D341Med (cell line): ENCODE measurements around the gene PALM2AKAP2.

Source experiments
- DNase-seq: peaks from one replicate; pipeline ENCODE4 v3.0.0; 2012; ENCODE audit warnings: low spot score

The PALM2AKAP2 gene

DNA sequence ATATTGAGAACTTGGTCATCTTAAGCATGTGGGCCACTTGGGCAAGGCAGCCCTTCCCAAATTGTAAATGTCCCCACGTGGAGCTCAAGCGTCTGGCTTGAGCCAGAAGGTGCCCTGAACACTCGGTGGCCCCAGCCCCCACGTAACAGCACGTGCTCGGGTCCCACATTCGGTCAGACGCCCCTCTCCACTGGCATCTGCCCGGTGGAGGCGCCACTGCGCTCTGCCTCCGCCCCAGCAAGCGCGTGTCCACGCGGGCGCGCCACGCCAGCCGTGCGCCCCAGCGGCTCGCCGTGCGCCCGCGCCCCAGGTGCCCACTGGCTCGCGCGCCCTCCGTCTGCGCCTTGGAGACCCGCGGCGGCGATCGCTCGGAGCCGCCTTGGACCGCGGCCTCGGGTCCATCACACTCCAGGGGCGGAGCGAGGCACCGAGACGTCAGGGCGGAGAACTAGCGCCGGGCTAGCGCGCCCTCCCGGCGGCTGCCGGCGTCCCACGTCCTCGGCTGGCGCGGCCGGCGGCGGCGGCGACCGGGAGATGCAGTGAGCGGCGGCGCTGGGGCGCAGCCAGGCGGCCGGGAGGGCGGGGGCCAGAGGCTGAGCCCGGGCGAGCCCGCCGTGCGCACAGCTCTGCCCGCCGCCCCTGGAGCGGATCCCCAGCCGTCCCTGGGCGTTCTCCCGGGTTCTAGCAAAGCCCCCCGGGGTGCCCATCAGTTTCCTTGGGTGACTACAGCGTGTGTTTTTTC is at the start of gene PALM2AKAP2:
Gene PALM2AKAP2, plus strand, starts transcription at position 488 of the 742 bp plus-strand sequence. CDS start 291 bp downstream, outside the sequence.
- peak; percentile 77 for DNase-seq

DNA sequence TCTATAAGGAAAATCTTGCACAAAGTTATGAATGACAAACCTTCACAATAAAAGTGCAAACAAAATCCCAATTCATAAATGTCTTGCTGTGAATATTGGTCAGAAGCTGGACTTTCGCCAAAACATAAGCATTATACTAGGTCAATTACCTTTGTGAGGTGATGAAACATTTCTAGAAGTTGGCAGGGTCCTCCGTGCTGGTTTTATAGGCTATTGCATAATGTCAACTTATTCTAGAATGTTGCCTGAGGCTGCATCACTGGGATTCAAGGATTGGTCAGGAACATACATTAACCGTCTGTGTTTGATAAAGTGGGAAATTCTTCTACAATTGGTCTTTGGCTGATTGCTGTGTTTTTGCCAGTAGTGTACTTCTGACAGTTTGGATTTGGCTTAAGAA is 49.8 kb upstream of the PALM2AKAP2 start:
- no peak for DNase-seq

DNA sequence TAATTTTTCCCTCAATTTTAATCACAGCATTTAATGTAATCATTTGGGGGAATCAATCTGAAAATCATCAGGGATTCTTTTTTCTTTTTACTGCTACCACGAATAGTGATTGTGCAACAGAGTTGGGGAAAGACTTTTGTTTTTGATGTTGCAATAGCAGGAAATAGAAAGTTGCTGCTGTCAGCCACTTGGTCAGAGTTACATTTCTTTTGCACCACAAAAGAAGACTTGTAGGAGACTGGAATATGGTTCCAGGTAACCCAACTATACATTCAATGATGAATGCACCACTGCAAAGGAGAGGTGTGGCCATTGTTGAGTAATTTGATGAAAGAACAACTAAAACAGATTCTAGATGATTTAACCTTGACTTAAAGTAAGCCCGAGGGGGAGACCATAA is 46.3 kb upstream of the PALM2AKAP2 start:
- DNase-seq = no peak

DNA sequence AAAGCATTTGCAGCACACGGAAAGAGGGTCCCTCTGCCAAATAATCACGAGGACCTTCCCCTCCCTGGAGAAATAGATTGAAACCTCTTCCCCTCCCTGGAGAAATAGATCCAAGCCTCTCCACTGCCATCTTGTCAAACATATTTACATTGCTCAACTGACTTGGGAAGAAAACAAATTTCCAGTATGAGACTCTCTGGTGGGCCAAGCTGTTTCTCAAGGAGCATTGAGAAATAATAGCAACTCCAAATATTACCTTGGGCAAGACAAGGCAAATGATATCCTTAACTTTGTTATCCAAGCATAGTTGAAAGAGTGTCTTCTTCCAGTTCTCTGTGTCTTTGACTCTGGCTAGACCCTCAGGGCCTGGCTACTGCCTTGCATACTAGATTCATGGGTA is 45.2 kb upstream of the PALM2AKAP2 start:
- DNase-seq = no peak

DNA sequence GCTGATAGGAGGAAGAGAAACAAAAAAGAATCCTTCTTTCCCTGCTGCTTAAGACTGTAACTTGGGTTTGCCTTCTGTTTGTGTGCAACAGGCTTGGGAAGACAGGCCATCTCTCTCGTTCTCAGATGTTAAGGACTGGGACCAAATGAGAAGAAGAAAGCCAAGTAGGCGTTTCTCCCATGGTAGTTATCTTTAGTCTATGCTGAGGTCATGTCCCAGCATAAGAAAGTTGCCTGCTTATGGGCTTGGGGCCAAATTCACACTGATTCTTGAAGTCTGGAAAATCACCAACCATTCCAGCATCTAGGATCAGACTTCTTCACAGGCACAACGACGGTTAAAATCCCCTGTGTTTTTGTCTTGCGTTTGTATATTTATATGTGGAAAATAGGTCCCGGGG is 44.2 kb upstream of the PALM2AKAP2 start:
- DNase-seq = no peak

DNA sequence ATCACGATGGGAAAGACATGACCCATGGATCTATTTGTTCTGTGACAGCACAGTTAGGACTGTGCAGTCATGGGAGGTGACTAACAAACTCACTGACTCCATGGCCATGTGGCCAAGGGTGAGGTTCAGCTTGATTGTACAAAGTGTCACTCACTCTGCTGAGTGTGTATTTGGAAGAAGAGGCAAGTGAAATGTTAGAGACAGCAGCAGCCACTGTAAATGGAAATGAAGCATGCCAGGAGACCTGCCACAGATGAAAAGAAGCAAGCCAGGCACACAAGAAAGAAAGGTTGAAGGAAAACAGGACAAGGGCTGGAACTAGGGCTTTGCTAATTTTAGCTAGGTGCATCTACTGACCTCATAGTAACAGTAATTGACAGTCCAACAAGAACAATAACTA is 42.7 kb upstream of the PALM2AKAP2 start:
- no peak for DNase-seq

DNA sequence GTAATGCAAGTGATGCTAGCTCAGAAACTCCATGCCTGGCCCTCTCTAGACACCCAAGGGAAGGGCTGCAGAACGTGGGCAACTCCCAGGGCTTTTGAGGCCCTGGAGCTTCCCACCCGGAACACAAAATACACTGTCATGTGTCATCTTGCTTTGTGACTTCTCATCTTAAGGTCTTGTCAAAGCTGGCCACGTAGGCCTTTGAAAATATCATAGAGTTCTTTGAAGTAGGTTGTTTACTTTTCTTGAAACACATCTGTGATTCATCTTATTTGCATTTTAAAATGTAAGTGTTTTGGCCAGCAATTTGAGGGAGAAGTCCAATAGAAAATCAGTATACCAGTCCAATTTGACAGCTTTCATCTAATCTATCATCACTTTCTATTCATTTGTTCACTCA is 40.2 kb upstream of the PALM2AKAP2 start:
- no peak for DNase-seq

DNA sequence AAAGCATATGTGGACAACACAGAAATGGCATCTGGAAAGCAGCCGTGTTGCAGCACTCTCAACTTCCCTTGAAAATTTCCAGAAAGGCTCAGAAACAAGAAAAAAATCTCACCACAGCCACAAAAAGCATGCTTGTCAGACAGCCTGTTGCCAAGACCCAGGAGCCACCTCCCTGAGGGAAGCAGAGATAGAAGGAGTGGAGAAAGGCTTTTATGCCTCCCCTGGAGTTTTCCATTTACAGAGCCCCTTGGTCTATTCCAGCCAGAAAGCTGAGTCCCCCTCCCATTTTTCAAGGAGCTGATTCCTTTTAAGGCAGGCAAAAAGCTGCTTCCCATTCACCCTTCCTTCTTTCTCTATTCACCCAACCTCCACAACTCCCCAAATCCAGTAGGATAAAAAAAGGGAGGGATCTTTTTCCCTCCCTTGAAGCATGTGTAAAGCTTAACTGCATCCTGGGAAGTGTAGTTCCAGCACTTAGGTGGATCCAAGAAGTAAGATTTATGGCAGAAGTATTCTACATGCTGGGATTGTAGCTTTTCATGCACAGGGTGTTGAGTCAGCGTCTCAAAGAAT is 37.1 kb upstream of the PALM2AKAP2 start:
- no peak for DNase-seq

DNA sequence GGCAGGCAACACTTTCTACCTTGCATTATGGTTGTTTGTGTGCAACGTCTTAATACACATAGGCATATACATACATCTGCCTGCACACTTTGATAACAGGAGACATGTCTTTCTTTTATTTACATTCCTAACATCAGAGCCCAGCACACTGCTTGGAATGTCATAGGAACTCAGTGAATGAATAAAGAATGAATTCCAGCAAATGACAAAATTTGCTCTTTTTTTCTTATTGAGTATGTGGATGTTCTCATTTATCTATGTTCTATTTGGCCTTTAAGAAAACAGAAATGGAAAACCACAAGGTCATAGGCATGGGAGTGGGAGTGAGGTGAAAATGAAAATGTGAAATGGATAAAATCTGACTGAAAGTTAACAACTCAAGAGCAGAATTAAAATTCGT is 36.3 kb upstream of the PALM2AKAP2 start:
- no peak for DNase-seq

DNA sequence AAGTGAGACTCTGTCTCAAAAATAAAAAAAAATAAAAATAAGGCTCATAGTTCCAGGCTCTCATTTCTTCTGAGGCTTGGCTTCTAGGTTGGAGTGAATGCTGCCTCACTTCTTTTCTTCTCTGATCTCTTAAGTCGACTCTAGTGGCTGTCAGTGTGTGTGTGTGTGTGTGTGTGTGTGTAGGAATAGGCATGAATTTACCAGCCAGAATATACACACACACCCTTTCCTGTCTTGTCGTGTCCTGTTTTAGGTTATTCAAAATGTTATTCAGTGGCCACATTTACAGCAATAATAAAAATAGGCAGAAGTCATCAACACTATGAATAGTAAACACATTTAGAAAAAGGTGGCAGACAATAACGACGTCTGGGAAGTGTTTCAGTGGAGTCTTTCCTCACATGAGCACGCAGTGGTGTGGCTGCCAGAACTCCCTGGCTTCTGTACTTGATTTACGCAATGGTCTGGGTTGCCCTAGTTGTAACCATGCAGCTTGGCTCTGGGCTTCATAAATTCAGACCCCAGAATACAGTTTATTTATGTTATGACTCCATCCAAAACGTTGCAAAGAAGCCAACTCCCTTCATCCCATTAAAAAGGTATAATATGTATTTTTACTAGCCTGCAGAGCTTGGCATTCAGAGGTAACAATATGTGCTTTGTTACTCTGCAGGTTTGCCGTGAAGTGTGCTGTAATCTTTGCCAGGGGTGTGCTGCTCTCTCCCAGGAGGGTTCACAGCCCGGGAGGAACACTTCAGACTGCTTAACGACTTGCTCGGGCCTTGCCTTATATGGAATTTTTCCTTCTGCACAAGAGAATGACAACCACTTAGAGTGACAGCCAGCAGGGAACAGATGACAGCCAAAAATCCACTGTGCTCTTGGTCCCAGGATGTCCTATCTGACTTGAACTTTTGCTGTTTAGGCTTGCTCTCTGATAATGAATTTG is 34.4 kb upstream of the PALM2AKAP2 start:
- no peak for DNase-seq

DNA sequence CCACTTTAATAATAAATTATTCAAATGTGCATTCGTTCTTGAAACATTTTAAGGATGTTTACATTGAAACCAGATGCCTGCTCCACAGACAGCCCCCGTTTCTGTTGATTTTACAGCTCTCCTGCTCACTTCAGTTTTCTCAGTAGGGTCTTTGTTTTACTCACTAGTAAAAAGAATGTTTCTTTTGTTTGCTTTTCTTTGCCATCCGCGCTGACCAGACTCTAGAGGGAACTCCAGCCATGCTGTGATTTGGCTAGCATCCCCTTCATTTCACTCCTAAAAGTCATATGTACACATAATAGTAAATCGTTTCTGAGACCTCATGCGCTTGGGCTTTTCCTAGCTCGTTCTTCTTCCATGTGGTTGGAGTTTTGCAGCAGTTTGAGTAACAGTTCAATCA is 28.7 kb upstream of the PALM2AKAP2 start:
- no peak for DNase-seq

DNA sequence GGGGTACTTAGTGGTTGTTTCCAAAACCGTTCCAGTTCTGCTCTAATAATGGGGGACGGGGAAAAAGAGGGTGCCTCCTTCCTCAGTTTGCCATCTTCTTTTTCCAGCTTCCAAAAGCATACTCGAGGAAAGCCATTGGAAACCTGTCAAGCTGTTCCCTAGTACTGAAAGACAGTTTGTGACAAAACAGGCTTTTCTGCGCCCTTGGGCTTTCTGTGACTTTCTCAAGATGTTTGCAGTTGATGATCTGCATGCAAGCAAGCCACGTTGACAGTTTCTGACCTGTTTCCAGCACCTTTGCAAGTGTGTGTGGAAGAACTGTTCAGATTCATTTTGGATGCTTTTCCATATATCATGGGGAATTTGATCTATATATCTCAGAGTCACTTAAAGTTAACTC is 26.7 kb upstream of the PALM2AKAP2 start:
- no peak for DNase-seq

DNA sequence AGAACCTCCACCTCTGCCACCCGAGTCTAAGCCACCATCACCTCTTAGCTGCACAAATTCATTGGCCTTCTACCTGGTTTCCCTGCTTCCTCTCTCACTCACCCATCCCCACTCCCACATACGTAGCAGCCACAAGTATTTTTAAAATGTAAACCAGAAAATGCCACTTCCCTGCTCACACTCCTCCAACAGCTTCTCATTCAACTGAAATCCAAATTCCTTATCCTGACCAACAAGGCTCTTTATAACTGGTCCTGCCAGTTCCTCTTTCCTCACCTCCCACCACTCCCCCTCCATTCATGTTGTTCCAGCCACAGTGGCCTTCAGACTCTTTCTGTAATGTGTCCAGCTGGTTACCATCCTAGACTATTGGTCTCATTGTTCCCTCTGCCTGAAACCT is 25.0 kb upstream of the PALM2AKAP2 start:
- no peak for DNase-seq

DNA sequence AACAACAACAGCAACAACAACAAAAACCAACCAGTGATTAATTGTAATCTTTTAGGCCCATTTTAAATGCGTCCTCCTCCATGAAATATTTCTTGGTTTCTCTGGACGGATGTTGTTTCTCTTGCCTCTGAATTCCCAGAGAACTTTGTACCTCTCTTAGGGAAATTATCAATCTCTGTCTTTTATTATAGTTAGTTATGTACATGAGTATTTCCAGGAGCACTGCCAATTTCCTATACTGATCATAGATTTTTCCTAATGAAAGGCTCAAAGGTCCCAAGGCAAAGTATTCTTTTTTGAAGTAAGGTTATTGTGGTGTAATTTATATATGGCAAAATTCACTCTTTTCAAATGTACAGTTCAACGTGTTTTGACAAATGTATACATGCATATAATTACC is 20.4 kb upstream of the PALM2AKAP2 start:
- DNase-seq = no peak

DNA sequence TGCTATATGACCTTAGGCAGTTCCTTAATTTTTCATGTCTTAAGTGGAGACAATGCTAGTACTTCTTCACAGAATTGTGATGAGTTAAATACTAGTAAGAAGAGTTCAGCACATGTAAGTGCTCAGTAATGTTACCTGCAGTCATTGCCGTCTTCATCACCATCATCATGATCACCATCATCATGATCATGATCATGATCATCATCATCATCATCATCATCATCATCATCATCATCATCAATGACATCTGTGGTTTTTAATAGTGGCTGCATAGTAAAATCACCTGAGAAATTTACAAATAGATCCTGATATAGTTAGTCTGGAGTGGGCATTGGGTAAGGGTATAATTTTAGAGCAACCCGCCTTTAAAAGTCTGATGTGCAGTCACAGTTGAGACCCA is 14.7 kb upstream of the PALM2AKAP2 start:
- no peak for DNase-seq

DNA sequence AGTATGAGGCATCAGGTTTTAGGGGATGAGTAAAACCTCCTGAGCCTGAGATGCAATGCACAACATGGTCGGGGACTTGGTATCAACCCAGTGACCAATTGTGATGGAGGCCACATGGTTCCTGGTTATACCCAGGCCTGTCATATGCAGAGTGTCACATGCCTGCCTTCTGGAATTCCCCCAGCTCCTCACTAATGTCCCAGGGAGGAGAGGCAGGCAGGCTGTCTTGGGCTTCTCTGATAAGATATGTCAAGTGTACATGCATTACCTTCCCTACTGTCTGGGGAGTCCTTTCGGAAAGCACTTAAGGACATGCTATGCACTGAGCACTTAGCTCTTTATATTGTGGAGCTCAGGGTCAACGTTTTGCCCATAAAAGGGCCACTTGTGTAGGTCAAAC is 14.2 kb upstream of the PALM2AKAP2 start:
- no peak for DNase-seq

DNA sequence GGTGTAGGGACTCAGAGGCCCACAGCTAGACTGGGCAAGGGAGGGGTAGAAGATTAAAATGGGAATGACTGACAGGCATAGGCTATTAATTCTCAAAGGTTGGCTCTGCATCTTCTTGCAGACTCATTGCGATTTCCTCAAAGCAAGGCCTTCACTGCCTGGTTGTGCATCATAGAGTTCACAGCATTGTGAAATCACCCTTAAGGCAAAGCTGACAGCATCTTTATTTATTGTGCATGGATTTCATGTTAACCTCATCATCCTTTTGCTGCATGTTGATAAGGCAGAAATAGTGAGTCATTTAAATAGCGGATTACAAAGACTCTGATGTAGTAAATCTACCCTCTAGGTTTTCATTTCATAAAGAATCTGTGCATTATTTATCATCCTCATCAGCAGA is 13.6 kb upstream of the PALM2AKAP2 start:
- no peak for DNase-seq

DNA sequence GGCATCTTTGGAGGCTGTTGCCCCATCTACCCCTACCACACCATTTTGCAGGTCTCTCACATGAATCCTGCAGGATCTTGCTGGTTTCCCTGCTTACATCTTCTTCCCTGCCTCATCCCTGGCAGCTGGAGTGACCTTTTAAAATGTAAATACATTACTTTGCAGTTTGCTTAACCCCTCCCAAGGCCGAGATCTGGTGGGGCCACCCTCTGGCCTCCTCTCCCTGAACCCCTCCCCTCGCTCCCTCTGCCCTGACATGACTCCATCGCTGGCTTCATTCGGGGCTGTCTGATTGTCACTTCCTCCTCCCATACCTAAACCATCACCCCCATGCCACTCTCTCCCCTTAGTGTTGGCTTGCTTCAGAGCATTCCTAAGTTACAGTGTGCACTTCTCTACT is 12.6 kb upstream of the PALM2AKAP2 start:
- no peak for DNase-seq

DNA sequence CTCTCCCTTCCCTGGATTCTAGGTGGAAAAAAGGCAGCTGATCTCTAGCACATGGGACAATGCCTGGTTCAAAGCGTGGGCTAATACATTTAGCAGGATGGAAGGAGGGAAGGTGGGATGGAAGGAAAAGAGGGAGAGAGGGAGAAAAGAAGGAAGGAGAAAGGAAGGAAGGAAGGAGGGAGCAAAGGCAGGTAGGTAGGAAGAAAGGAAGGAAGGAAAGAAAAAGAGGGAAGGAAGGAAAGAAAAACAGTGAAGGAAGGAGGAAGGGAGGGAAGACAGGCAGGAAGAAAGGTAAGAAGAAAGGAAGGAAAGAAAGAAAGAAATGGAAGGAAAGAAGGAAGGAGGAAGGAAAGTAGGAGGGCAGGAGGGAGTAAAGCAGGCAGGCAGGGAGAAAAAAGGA is 12.2 kb upstream of the PALM2AKAP2 start:
- no peak for DNase-seq

DNA sequence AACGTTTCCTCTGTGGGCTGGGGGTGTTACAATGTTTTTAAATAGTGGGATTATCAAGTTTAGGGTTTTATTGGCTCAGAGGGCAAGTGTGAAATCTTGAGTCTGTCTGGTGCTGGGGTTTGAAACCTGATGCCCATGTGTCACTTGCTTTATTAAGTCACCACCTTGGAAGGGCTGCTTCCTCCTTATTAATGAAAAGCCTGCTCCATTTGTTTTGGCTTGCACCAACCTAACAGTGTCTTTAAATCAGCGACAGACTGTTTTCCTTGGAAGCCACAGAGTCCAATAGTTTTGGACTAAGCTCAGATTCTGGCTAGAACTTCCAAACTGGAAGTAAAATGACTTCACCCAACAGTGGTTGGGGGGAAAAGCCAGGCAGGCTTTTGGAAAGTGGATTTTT is 10.7 kb upstream of the PALM2AKAP2 start:
- no peak for DNase-seq

DNA sequence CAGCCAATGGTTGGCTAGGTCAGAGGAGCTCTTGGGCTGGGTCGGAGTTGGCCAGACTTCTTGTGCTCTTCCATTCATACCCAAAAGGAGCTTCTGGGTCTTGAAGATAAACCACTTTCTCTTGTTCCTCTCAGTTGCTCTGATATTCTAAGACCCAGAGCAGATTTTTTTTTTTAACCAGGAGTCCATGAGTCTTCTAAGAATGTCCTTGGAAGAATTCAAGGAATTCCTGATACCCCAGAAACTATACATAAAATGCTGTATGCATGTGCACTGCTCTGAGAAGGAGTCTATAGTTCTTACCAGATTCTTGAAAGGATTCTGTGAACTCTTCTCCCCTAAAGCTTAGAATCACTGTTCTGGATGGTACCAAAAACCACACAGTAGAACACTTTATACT is 9.9 kb upstream of the PALM2AKAP2 start:
- DNase-seq = no peak

DNA sequence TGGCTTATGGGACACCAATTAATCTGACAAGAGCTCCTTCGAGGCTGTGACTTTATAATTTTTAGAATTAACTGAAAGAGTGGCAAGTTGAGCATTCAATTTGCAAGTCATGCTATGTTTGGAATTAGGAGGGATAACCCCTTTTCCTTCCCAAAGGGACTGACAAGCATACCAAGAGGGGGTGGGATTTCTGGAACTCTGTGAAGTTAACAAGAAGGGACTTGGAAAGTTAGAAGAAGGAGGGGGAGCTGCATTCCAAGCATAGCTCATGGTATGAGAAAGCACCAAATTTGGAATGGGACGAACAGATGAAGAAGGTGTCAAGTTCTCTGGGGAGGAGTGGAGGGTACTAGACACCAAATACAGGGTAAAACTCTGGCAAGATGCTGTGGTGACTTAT is 8.9 kb upstream of the PALM2AKAP2 start:
- DNase-seq = no peak
